Ureter (tissue), 1 donor: ENCODE measurements around the gene CNTN4. TPM values are rescaled to one million over a fixed set of nuclear protein-coding genes. Genes with fewer than 3 reads are reported as not detected.
"Not testable (repeated sequence)": the region's sequence is repeated elsewhere in the genome, so short reads cannot be mapped to it uniquely, and the experiment has no call there.

Experiments
- DNase-seq: peaks from one replicate; pipeline ENCODE4 v3.0.0-alpha.2; 2020; ENCODE audit warnings: low spot score
- total RNA-seq: library from RNA; stranded (reverse); gene quantifications from one replicate; pipeline ENCODE4 v1.2.4, GENCODE V29; 2023
- donor health status: DM: yes; HTN: yes; CAD: no.

Gene CNTN4
- total RNA-seq, 1 donor from 2014 or later: 15.3 TPM

DNA sequence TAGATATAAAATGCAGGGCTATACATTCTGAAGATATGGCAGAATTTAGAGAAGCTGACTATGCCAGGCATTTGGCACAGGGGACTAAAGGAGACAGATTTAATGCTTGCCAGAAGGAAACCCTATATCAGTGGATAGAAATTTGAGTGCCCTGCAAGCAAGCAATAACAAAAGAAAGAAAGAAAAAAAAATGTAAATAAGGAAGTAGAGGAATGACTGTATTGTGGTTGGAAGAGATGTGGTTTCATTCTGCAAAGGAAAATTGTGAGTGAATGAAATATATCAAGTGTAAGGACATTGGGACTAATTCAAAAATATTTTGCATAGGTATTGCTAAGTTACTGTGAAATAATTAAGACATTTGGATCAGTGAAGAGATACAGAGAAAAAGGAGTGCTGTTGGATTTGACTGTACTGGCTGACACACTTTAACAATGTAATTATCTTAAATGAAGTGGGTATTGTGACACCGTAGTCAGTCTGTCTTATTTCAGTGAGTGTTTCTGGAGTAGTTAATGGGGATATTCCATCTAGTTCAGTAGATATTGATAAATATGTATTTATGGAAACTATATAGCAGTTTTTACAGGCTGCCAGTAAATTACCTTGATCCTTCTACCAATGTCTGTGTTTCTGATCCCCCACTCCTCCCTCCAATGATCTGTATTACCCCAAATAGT, 418.2 kb downstream of the CNTN4 start:
- no peak for DNase-seq

GRCh38 chr3:2517500-2518172, 419.0 kb downstream of the CNTN4 start:
- DNase-seq: no peak

GRCh38 chr3:2523281-2523836, 424.7 kb downstream of the CNTN4 start:
- DNase-seq: no peak

DNA sequence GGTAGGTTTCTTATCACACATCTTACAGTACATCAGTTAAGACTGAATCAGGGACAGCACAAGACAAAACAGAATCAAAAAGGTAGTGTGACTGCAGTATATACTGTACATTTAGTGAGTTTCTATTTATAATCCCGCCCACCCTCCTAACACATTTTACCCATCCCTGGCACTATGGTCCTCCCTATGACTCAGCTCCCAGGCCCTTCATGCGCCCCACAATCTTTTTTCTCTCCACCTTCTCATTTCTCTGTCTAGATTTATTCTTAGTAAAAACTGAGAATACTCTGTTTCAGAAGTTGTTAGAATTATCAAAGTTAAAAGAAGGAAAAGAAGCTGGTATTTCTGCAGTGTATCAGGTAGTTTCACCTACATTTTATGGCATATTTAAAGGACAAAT, 427.3 kb downstream of the CNTN4 start:
- DNase-seq: no peak

- no peak for DNase-seq
Observed at GRCh38 chr3:2526926-2527325, 428.3 kb downstream of the CNTN4 start.

GRCh38 chr3:2527328-2527727, 428.7 kb downstream of the CNTN4 start:
- DNase-seq: not testable (repeated sequence)

DNA sequence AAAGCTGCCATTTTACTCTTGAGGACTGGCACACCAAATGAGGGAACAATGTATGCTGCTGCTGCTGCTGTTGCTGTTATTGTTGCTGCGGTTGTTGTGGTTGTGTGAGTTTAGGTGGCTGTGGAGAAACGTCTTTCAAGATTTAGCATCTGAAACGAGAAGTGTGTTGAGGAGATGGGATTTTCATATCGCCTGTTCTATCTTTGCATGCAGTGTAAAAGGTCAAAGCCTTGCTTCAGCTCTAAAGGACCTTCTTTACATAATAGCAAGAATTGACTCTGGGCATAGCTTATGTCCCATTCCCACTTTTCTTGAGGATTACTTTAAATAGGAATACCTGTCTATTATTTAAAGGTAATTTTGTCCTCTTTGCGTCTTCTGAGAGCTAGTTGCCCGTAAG, 436.1 kb downstream of the CNTN4 start:
- DNase-seq: not testable (repeated sequence)

DNA sequence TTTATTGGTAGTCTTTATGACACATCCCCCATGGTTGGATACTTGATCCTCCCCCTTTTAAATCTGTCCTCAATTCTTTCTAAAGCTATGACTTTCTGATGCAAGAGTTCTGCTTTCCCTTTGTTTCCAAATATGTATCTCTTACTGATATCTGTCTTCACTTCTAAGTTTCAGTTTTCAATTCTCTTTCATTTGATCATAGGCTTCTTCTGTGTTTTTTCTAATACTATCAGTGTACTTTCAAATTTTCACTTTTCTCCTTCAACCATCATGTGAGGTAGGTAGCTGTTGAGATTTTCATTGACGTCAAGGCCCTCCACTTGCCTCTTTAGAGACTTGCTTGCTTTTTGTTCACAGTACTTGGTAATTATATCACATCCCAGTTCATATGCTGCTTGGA, 436.5 kb downstream of the CNTN4 start:
- DNase-seq: no peak

- DNase-seq: no peak
Observed at GRCh38 chr3:2536575-2536974, 437.9 kb downstream of the CNTN4 start.

DNA sequence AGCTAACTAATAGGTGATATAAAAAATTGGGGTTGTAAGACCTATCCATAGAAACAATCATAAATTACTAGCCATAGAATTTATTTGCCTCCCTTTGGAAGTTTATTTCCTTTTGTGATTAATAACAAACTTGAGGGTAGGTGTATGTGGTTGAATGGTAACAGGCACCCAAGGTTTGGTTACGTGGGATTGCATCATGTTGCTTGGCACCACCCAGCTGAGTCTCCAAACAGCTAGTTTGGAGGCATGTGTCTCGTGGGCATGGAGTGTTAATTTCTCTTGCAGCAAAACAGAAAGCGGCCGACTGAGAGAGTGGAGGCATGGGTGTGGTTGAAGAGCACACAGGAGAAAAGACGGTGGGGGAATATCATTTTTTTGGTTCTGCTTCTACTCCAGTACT, 441.4 kb downstream of the CNTN4 start:
- DNase-seq: no peak

GRCh38 chr3:2543247-2543646, 444.6 kb downstream of the CNTN4 start:
- no peak for DNase-seq

DNA sequence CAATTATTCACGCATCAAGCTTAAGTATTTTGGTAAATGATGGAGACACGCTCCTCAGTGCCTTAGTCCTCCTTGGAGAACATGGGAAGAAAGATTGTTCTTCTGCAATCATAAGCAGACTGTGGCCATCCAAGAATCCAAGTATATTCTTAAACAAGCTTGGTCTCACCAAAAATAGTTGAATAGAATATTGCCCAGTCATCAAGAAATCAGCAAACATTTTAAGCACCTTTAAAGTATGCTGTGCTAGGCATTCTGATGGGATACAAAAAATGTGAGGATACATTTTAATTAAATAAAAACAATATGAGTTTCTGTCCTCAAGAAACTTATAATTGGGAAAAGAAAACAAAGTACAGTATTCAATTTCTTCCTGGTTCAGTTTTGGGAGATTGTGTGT, 445.5 kb downstream of the CNTN4 start:
- no peak for DNase-seq

- DNase-seq: no peak
Observed at GRCh38 chr3:2544718-2545117, 446.1 kb downstream of the CNTN4 start.

DNA sequence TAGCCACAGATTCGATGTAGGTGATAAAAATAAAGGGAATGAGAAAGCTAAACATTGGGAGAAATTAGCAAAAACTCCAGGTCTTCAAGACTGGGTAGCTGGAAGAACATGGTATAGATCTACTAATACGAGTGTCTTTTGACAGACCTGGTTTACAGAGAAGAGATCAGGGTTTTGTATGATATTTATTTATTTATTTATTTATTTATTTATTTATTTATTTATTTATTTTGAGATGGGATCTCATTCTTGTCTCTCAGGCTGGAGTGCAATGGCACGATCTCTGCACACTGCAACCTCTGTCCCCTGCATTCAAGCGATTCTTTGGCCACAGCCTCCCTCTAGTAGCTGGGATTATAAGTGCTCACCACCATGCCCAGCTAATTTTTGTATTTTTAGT, 448.4 kb downstream of the CNTN4 start:
- no peak for DNase-seq

DNA sequence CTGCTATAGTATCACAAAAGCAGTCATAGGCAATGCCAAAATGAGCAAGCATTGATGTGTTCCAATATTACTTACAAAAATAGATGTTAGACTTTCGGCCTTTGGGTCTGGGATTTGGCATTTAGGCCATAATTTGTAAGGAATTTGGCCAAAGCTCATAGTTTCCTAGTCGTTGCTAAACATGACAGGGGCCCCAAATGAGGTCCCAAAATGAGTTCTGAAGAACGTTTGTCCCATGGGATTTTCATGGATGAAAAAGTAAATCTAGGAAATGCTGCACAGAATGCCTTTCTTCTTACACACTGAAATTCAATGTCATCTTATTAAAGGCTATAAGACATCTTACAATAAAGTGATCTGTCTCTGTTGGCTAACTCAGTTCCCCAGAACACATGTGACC, 456.0 kb downstream of the CNTN4 start:
- no peak for DNase-seq

DNA sequence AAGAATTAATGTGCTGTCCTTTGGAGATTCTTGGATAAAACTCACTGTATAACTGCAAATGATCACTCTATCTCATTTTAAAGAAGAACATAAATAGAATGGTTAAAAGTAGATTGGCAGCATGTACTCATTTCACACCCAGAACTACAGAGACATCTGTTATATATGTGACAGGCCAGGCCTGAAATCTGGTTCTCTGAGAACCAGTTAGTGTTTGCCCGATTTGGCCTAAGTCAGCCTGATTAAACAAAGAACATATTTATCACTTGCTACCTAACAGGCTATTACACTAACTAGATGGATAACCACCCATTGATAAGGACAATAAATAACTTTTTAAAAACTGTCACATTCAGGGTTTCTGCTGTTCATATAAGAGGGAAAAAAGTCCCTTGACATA, 460.1 kb downstream of the CNTN4 start:
- no peak for DNase-seq

GRCh38 chr3:2567451-2567850, 468.8 kb downstream of the CNTN4 start:
- DNase-seq: no peak

DNA sequence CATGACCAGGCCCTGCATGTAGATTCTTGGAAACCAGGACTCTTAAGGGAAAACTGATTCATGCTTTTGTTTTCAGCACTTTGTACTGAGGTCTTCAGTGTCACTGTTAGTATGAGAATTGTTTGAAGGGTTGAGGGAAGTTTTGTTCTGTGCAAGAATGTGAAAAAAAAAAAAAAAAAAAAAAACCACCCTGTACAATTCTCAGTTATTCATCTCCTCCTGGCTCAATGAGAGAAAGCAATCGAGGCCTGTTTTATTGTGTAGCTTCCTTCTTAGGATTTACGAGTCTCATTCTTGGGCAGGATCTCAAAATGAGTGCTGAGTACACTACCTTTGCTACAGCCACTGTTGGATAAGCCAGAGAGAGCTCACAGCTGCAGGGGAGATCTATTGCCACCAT, 469.5 kb downstream of the CNTN4 start:
- DNase-seq: no peak

DNA sequence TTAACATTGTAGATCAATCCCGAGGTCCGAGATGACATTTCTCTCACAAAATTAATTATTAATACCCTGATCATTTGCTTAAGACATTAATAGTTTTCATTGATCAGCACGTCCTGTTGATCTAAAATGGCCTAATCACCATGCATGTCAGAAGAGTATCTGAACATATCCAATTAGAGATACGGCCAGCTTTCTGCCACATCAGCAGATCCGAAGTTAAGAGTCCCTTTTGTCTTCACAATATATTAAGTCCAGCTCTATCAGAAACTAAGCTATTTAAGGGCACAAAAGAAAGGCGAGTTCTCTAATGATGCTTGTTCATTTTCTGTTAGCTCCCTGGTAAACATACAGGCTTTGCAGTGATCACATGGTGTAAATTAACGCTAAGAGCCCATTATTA, 470.3 kb downstream of the CNTN4 start:
- no peak for DNase-seq

- DNase-seq: no peak
Observed at GRCh38 chr3:2577571-2577970, 478.9 kb downstream of the CNTN4 start.

DNA sequence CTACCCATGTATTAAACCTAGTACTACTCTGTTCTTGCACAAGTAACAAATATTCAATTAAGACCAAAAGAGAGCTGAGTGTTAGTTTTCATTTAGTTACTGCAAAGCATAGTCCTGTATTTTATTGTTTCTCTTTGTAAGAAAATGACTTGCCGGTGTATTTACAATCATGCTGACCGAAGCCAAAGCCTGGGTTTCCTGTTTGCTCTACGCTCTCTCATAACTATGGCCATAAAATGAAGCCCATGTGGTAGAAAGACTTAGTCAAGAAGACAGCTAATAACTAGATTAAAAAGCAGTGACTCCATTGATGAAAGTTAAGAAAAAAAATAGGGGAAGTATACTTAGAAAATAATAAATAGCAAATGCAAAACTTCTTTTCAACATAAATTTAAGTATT, 479.9 kb downstream of the CNTN4 start:
- DNase-seq: no peak

- DNase-seq: no peak
Observed at GRCh38 chr3:2579206-2579605, 480.5 kb downstream of the CNTN4 start.

- DNase-seq: no peak
Observed at GRCh38 chr3:2583046-2583445, 484.4 kb downstream of the CNTN4 start.
